WTC11 (cell line): Measurements from ENCODE around the gene VKORC1. TPM values are rescaled to one million over a fixed set of nuclear protein-coding genes. Genes with fewer than 3 reads are reported as not detected.

Experiments
- ATAC-seq: fragments of 200-7000 bp; cut with Tn5 transposase; 2 replicates; pipeline ENCODE4 v1.10.0; 2021; ENCODE audit warnings: mild to moderate bottlenecking, moderate library complexity
- CTCF ChIA-PET: fragments of 300-600 bp; sonication (Branson Sonifier 250); formaldehyde crosslinking; loops from one replicate; lab custom pipeline; 2021; ENCODE audit warnings: antibody characterized with exemption; lab: Charles Lee
- POLR2A ChIA-PET: fragments of 350-600 bp; sonication (Branson Sonifier 250); formaldehyde crosslinking; loops from one replicate; lab custom pipeline; 2021; ENCODE audit warnings: antibody characterized with exemption; lab: Charles Lee
- DNase-seq: peaks from one replicate; pipeline ENCODE4 v3.0.0; 2021; ENCODE audit warnings: low spot score
- H3K27ac Mint-ChIP-seq: 2 replicates; pipeline ENCODE4 v1.8.0; 2021; ENCODE audit warnings: mixed read lengths
- H3K27me3 Mint-ChIP-seq: 2 replicates; pipeline ENCODE4 v1.8.0; 2021; ENCODE audit warnings: low read depth, mild to moderate bottlenecking, moderate library complexity, mixed read lengths
- H3K36me3 Mint-ChIP-seq: 2 replicates; pipeline ENCODE4 v1.8.0; 2021; ENCODE audit warnings: mixed read lengths
- H3K4me1 Mint-ChIP-seq: 2 replicates; pipeline ENCODE4 v1.8.0; 2022; ENCODE audit warnings: mixed read lengths
- H3K4me3 Mint-ChIP-seq: 2 replicates; pipeline ENCODE4 v1.8.0; 2021; ENCODE audit warnings: mild to moderate bottlenecking, moderate library complexity, mixed read lengths
- H3K9me3 Mint-ChIP-seq: 2 replicates; pipeline ENCODE4 v1.8.0; 2021; ENCODE audit warnings: mixed read lengths
- CREM ChIP-seq: sonication (generic); formaldehyde crosslinking; IDR thresholded peaks from 2 replicates; pipeline ENCODE4 v1.8.1; 2022; ENCODE audit warnings: mild to moderate bottlenecking, missing genetic modification reagents, moderate library complexity
- JUN ChIP-seq: sonication (generic); formaldehyde crosslinking; IDR thresholded peaks from 2 replicates; pipeline ENCODE4 v1.8.0; 2023; ENCODE audit warnings: mild to moderate bottlenecking, missing genetic modification reagents
- MYBL2 ChIP-seq: sonication (generic); formaldehyde crosslinking; IDR thresholded peaks from 2 replicates; pipeline ENCODE4 v1.8.1; 2023; ENCODE audit warnings: mild to moderate bottlenecking, moderate library complexity, missing genetic modification reagents
- NR1H2 ChIP-seq: sonication (generic); formaldehyde crosslinking; IDR thresholded peaks from 2 replicates; pipeline ENCODE4 v1.9.0; 2021; ENCODE audit warnings: mild to moderate bottlenecking, moderate library complexity, missing genetic modification reagents
- NR2C2 ChIP-seq: sonication (generic); formaldehyde crosslinking; IDR thresholded peaks from 2 replicates; pipeline ENCODE4 v1.8.0; 2022; ENCODE audit warnings: mild to moderate bottlenecking, missing genetic modification reagents
- ZNF219 ChIP-seq: sonication (generic); formaldehyde crosslinking; IDR thresholded peaks from 2 replicates; pipeline ENCODE4 v1.8.0; 2023; ENCODE audit warnings: missing genetic modification reagents, mild to moderate bottlenecking, borderline replicate concordance
- ZNF232 ChIP-seq: sonication (generic); formaldehyde crosslinking; IDR thresholded peaks from 2 replicates; pipeline ENCODE4 v1.8.0; 2022; ENCODE audit warnings: mild to moderate bottlenecking, missing genetic modification reagents
- ZNF317 ChIP-seq: sonication (generic); formaldehyde crosslinking; IDR thresholded peaks from 2 replicates; pipeline ENCODE4 v1.8.1; 2023; ENCODE audit warnings: low read depth, mild to moderate bottlenecking, moderate library complexity, missing genetic modification reagents, borderline replicate concordance
- total RNA-seq: library from RNA; stranded (reverse); gene quantifications from 3 replicates; pipeline ENCODE4 v1.2.3, GENCODE V29; 2021
- TF ChIP-seq, protein P1 (sequence below): sonication (generic); formaldehyde crosslinking; IDR thresholded peaks from 2 replicates; pipeline ENCODE4 v1.8.0; 2023; ENCODE audit warnings: missing genetic modification reagents, mild to moderate bottlenecking, borderline replicate concordance
- TF ChIP-seq, protein P2 (sequence below): sonication (generic); formaldehyde crosslinking; IDR thresholded peaks from 2 replicates; pipeline ENCODE4 v1.8.0; 2022; ENCODE audit warnings: mild to moderate bottlenecking, missing genetic modification reagents
- TF ChIP-seq, protein P3 (sequence below): fragments of 250-450 bp; sonication (Bioruptor Pico); IDR thresholded peaks from 2 replicates; pipeline ENCODE4 v1.9.0; 2021; ENCODE audit warnings: mild to moderate bottlenecking, borderline replicate concordance
- TF ChIP-seq, protein P4 (sequence below): fragments of 250-450 bp; sonication (Bioruptor Pico); IDR thresholded peaks from 2 replicates; pipeline ENCODE4 v1.9.0; 2021; ENCODE audit warnings: mild to moderate bottlenecking
- TF ChIP-seq, protein P5 (sequence below): sonication (generic); formaldehyde crosslinking; IDR thresholded peaks from 2 replicates; pipeline ENCODE4 v1.8.1; 2023; ENCODE audit warnings: mild to moderate bottlenecking, missing genetic modification reagents, moderate library complexity
- TF ChIP-seq, protein P6 (sequence below): fragments of 250-450 bp; sonication (Bioruptor Pico); IDR thresholded peaks from 2 replicates; pipeline ENCODE4 v1.9.0; 2021; ENCODE audit warnings: moderate library complexity, mild to moderate bottlenecking, inconsistent platforms, borderline replicate concordance

Gene VKORC1
- total RNA-seq, 1 experiment from 2014 or later = 85.7 TPM

DNA sequence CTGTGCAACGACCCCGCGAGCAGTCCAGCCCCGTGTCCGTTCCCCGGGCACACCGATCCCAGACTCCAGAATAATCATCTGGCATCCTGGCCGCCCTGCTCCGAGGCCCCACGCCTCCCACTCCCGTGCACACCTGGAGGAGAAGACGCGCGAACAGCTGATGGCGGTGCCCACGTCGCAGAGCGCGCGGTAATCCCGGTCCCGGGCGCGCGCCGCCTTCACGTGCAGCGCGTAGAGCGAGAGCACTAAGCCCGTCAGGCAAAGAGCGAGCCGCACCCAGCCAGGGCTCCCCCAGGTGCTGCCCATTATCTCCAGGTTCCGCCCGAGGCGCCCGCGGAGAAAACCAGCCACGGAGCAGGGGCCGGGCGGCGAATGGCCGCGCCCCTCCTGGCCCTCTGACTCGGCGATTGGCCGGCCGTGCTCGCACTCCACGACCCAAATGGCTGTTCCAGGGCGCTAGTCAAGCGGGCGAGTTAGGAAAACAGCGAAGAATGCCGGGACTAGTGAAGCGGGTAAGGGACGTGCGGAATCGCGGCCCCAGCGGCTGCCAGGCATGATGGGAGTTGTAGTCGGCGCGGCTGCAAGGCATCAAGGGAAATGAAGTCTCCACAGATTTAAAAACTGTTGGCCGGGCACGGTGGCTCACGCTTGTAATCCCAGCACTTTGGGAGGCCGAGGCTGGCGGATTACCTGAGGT is at the start of gene VKORC1 (continued):
- TF ChIP-seq, protein P1, sequence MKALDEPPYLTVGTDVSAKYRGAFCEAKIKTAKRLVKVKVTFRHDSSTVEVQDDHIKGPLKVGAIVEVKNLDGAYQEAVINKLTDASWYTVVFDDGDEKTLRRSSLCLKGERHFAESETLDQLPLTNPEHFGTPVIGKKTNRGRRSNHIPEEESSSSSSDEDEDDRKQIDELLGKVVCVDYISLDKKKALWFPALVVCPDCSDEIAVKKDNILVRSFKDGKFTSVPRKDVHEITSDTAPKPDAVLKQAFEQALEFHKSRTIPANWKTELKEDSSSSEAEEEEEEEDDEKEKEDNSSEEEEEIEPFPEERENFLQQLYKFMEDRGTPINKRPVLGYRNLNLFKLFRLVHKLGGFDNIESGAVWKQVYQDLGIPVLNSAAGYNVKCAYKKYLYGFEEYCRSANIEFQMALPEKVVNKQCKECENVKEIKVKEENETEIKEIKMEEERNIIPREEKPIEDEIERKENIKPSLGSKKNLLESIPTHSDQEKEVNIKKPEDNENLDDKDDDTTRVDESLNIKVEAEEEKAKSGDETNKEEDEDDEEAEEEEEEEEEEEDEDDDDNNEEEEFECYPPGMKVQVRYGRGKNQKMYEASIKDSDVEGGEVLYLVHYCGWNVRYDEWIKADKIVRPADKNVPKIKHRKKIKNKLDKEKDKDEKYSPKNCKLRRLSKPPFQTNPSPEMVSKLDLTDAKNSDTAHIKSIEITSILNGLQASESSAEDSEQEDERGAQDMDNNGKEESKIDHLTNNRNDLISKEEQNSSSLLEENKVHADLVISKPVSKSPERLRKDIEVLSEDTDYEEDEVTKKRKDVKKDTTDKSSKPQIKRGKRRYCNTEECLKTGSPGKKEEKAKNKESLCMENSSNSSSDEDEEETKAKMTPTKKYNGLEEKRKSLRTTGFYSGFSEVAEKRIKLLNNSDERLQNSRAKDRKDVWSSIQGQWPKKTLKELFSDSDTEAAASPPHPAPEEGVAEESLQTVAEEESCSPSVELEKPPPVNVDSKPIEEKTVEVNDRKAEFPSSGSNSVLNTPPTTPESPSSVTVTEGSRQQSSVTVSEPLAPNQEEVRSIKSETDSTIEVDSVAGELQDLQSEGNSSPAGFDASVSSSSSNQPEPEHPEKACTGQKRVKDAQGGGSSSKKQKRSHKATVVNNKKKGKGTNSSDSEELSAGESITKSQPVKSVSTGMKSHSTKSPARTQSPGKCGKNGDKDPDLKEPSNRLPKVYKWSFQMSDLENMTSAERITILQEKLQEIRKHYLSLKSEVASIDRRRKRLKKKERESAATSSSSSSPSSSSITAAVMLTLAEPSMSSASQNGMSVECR (CRISPR knock-in tag) = peak; percentile 45; the same call in 1 of the 2 replicates
- TF ChIP-seq CREM (CRISPR knock-in tag) (peak; percentile 57; the same call in 1 of the 2 replicates), MYBL2 (CRISPR knock-in tag) (peak; percentile 53; the same call in 1 of the 2 replicates), ZNF232 (CRISPR knock-in tag) (peak; percentile 40; the same call in 1 of the 2 replicates), JUN (CRISPR knock-in tag) (peak; percentile 79)
- TF ChIP-seq, protein P2, sequence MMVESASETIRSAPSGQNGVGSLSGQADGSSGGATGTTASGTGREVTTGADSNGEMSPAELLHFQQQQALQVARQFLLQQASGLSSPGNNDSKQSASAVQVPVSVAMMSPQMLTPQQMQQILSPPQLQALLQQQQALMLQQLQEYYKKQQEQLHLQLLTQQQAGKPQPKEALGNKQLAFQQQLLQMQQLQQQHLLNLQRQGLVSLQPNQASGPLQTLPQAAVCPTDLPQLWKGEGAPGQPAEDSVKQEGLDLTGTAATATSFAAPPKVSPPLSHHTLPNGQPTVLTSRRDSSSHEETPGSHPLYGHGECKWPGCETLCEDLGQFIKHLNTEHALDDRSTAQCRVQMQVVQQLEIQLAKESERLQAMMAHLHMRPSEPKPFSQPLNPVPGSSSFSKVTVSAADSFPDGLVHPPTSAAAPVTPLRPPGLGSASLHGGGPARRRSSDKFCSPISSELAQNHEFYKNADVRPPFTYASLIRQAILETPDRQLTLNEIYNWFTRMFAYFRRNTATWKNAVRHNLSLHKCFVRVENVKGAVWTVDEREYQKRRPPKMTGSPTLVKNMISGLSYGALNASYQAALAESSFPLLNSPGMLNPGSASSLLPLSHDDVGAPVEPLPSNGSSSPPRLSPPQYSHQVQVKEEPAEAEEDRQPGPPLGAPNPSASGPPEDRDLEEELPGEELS = 0 out of 2 replicates have a peak, but pooled peaks have one; percentile 30
- TF ChIP-seq, protein P3, sequence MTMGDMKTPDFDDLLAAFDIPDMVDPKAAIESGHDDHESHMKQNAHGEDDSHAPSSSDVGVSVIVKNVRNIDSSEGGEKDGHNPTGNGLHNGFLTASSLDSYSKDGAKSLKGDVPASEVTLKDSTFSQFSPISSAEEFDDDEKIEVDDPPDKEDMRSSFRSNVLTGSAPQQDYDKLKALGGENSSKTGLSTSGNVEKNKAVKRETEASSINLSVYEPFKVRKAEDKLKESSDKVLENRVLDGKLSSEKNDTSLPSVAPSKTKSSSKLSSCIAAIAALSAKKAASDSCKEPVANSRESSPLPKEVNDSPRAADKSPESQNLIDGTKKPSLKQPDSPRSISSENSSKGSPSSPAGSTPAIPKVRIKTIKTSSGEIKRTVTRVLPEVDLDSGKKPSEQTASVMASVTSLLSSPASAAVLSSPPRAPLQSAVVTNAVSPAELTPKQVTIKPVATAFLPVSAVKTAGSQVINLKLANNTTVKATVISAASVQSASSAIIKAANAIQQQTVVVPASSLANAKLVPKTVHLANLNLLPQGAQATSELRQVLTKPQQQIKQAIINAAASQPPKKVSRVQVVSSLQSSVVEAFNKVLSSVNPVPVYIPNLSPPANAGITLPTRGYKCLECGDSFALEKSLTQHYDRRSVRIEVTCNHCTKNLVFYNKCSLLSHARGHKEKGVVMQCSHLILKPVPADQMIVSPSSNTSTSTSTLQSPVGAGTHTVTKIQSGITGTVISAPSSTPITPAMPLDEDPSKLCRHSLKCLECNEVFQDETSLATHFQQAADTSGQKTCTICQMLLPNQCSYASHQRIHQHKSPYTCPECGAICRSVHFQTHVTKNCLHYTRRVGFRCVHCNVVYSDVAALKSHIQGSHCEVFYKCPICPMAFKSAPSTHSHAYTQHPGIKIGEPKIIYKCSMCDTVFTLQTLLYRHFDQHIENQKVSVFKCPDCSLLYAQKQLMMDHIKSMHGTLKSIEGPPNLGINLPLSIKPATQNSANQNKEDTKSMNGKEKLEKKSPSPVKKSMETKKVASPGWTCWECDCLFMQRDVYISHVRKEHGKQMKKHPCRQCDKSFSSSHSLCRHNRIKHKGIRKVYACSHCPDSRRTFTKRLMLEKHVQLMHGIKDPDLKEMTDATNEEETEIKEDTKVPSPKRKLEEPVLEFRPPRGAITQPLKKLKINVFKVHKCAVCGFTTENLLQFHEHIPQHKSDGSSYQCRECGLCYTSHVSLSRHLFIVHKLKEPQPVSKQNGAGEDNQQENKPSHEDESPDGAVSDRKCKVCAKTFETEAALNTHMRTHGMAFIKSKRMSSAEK (CRISPR knock-in tag) = no peak
- TF ChIP-seq, protein P4, sequence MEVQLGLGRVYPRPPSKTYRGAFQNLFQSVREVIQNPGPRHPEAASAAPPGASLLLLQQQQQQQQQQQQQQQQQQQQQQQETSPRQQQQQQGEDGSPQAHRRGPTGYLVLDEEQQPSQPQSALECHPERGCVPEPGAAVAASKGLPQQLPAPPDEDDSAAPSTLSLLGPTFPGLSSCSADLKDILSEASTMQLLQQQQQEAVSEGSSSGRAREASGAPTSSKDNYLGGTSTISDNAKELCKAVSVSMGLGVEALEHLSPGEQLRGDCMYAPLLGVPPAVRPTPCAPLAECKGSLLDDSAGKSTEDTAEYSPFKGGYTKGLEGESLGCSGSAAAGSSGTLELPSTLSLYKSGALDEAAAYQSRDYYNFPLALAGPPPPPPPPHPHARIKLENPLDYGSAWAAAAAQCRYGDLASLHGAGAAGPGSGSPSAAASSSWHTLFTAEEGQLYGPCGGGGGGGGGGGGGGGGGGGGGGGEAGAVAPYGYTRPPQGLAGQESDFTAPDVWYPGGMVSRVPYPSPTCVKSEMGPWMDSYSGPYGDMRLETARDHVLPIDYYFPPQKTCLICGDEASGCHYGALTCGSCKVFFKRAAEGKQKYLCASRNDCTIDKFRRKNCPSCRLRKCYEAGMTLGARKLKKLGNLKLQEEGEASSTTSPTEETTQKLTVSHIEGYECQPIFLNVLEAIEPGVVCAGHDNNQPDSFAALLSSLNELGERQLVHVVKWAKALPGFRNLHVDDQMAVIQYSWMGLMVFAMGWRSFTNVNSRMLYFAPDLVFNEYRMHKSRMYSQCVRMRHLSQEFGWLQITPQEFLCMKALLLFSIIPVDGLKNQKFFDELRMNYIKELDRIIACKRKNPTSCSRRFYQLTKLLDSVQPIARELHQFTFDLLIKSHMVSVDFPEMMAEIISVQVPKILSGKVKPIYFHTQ (CRISPR knock-in tag) = no peak

DNA sequence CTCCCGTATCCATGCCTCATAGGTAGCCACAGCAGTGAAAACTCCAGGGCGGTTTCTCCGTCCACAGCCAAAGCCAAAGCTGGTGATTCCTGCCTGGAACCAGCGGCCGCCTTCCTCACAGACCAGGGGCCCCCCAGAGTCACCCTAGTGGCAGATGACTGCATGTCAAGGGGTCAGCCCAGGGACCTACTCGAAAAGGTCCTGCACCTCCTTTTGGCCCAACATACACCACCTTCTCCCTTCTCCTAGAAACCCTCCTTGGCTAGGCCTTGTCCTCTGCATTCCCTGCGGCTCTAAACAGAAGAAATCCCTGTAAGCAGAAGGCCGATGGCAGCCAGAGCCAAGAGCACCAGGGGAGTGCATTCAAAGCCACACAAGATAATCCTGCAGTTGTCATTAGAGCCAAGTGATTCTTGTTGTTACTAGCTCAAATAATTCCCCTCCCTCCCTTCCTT is 49.1 kb upstream of the VKORC1 start:
- DNase-seq = peak; percentile 51
- POLR2A ChIA-PET = interaction anchor here (1.4 to 2.7 kb wide), 2 partner anchors 9 to 36 kb away, joined by 4 to 24 read pairs; partner anchors contain the start of genes FUS and PRSS8
- no peaks in the 10 kb centered on the region for H3K36me3 Mint-ChIP-seq
- peak overlapping the region; percentile 47 for H3K4me3 Mint-ChIP-seq
- no peak for ATAC-seq
- peaks cover 49% of the 10 kb centered on the region for H3K27me3 Mint-ChIP-seq
- CTCF ChIA-PET = interaction anchor here (0.6 to 3.0 kb wide), 15 partner anchors 10 to 714 kb away, joined by 3 to 58 read pairs (median 17); partner anchors contain the start of genes ARMC5, DCTPP1, FUS and HSD3B7
- H3K9me3 Mint-ChIP-seq = no peaks in the 10 kb centered on the region
- H3K27ac Mint-ChIP-seq = no peak overlapping the region
- TF ChIP-seq ZNF317 (CRISPR knock-in tag) = no peak
- TF ChIP-seq, protein P5, sequence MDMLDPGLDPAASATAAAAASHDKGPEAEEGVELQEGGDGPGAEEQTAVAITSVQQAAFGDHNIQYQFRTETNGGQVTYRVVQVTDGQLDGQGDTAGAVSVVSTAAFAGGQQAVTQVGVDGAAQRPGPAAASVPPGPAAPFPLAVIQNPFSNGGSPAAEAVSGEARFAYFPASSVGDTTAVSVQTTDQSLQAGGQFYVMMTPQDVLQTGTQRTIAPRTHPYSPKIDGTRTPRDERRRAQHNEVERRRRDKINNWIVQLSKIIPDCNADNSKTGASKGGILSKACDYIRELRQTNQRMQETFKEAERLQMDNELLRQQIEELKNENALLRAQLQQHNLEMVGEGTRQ = no peak
- TF ChIP-seq ZNF219 (CRISPR knock-in tag) = no peak
- TF ChIP-seq, protein P6, sequence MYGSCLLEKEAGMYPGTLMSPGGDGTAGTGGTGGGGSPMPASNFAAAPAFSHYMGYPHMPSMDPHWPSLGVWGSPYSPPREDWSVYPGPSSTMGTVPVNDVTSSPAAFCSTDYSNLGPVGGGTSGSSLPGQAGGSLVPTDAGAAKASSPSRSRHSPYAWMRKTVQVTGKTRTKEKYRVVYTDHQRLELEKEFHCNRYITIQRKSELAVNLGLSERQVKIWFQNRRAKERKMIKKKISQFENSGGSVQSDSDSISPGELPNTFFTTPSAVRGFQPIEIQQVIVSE (CRISPR knock-in tag) = no peak
- TF ChIP-seq NR2C2 = no peak
- no peak for TF ChIP-seq NR1H2
- peaks cover 35% of the 10 kb centered on the region for H3K4me1 Mint-ChIP-seq
